Ishikawa (cell line): ENCODE data around the gene GRB10.

Experiments
- CEBPB ChIP-seq: IDR thresholded peaks from 2 replicates; pipeline ENCODE4 v1.6.1; 2012
- CREB1 ChIP-seq: IDR thresholded peaks from 2 replicates; pipeline ENCODE4 v1.6.1; 2012; ENCODE audit warnings: low read depth
- TAF1 ChIP-seq: IDR thresholded peaks from 2 replicates; pipeline ENCODE4 v1.6.1; 2012; ENCODE audit warnings: low read depth, mild to moderate bottlenecking
- TEAD4 ChIP-seq: IDR thresholded peaks from 2 replicates; pipeline ENCODE4 v1.6.1; 2012
- YY1 ChIP-seq: IDR thresholded peaks from 2 replicates; pipeline ENCODE4 v1.6.1; 2012; ENCODE audit warnings: low read depth
- TF ChIP-seq, protein P1 (sequence below): IDR thresholded peaks from 2 replicates; pipeline ENCODE4 v1.6.1; 2012
- TF ChIP-seq, protein P2 (sequence below): IDR thresholded peaks from 2 replicates; pipeline ENCODE4 v1.6.1; 2012
- TF ChIP-seq, protein P3 (sequence below): IDR thresholded peaks from 2 replicates; pipeline ENCODE4 v1.6.1; 2012; ENCODE audit warnings: low read depth, mild to moderate bottlenecking

DNA sequence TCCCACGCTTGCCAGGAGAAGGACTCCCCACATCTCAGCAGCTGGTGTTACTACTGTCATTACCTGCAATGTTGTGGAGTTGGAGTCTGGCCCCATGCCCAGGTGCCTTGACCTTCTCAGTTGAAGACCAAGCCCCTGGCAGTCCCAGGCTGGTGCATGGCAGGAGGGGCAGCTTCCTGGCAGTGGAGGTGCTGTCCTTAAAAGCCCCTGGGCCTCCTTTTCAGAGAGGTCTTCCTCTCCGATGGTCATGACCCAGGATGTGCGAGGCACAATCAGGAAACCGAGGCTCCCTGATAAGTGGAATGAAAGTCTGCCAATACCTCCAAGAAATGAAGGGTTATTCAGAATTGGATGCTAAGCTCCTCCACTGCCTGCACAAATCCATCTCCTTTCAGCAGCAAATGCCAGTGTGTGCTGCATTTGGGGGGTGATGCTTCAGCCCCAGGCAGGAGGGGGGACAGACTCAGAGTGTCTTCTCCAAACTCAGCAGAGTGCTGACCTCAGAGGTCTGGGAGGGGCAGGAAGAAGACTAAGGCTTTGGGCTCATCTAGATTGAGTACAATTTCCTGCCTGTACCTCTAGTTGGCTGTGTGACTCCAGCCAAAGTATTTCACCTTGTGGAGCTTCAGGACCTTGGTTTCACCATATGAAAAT, 120.5 kb downstream of the GRB10 start:
- TF ChIP-seq, protein P1, sequence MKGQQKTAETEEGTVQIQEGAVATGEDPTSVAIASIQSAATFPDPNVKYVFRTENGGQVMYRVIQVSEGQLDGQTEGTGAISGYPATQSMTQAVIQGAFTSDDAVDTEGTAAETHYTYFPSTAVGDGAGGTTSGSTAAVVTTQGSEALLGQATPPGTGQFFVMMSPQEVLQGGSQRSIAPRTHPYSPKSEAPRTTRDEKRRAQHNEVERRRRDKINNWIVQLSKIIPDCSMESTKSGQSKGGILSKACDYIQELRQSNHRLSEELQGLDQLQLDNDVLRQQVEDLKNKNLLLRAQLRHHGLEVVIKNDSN = no peak
- no peak for TF ChIP-seq CREB1
- TF ChIP-seq TEAD4 = no peak
- no peak for TF ChIP-seq CEBPB
- TF ChIP-seq, protein P2, sequence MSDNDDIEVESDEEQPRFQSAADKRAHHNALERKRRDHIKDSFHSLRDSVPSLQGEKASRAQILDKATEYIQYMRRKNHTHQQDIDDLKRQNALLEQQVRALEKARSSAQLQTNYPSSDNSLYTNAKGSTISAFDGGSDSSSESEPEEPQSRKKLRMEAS = no peak
- TF ChIP-seq TAF1 = no peak
- TF ChIP-seq, protein P3, sequence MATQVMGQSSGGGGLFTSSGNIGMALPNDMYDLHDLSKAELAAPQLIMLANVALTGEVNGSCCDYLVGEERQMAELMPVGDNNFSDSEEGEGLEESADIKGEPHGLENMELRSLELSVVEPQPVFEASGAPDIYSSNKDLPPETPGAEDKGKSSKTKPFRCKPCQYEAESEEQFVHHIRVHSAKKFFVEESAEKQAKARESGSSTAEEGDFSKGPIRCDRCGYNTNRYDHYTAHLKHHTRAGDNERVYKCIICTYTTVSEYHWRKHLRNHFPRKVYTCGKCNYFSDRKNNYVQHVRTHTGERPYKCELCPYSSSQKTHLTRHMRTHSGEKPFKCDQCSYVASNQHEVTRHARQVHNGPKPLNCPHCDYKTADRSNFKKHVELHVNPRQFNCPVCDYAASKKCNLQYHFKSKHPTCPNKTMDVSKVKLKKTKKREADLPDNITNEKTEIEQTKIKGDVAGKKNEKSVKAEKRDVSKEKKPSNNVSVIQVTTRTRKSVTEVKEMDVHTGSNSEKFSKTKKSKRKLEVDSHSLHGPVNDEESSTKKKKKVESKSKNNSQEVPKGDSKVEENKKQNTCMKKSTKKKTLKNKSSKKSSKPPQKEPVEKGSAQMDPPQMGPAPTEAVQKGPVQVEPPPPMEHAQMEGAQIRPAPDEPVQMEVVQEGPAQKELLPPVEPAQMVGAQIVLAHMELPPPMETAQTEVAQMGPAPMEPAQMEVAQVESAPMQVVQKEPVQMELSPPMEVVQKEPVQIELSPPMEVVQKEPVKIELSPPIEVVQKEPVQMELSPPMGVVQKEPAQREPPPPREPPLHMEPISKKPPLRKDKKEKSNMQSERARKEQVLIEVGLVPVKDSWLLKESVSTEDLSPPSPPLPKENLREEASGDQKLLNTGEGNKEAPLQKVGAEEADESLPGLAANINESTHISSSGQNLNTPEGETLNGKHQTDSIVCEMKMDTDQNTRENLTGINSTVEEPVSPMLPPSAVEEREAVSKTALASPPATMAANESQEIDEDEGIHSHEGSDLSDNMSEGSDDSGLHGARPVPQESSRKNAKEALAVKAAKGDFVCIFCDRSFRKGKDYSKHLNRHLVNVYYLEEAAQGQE = no peak
- TF ChIP-seq YY1 = no peak
